Omental fat pad (tissue), 4 donors: ENCODE measurements around the gene MACROD2. TPM values are rescaled to one million over a fixed set of nuclear protein-coding genes. Genes with fewer than 3 reads are reported as not detected.
"Not testable (repeated sequence)": the region's sequence is repeated elsewhere in the genome, so short reads cannot be mapped to it uniquely, and the experiment has no call there.

Experiments used
- ATAC-seq: fragments of 150-250 bp; one replicate; pipeline ENCODE4 v1.9.1; 2016; ENCODE audit warnings: mild to moderate bottlenecking, moderate library complexity; ENCODE audit not compliant: low FRiP score
- DNase-seq: peaks from one replicate; pipeline ENCODE4 v3.0.0-alpha.2; 2019; ENCODE audit warnings: low spot score
- CTCF ChIP-seq, 3 donors: fragments of 450-650 bp; IDR thresholded peaks; one replicate each; pipeline ENCODE4 v1.5.1; 2016 to 2017; ENCODE audit warnings: antibody characterized with exemption in 3 of 3, mild to moderate bottlenecking in 3 of 3, moderate library complexity in 2 of 3
- total RNA-seq, 4 donors: library from RNA; depleted of rRNA; stranded (reverse); fragments of >200 nt; gene quantifications; one replicate each; pipeline ENCODE4 v1.1.0, GENCODE V29; 2016

The MACROD2 gene
- total RNA-seq, 4 donors from 2014 or later = 6.8 to 54.1 (median 7.4) TPM

GRCh38 chr20:13991311-13991710, 4.0 kb upstream of the MACROD2 start:
- no peak for DNase-seq
- ATAC-seq = no peak
- no peak for TF ChIP-seq CTCF (IDR thresholded peaks at IDR 0.05)

- ATAC-seq, DNase-seq: not testable (repeated sequence)
Observed at GRCh38 chr20:13991955-13992354, 3.4 kb upstream of the MACROD2 start.

- no peak for DNase-seq
- ATAC-seq = peak; percentile 65
Observed at GRCh38 chr20:13995841-13996240, 525 bp downstream of the MACROD2 start.

GRCh38 chr20:13996265-13996664, 949 bp downstream of the MACROD2 start:
- TF ChIP-seq CTCF (IDR thresholded peaks at IDR 0.05) = no peak
- ATAC-seq (no peak), DNase-seq (no peak)

More at GRCh38 chr20:13995841-13996240, 525 bp downstream of the MACROD2 start:
- no peak for TF ChIP-seq CTCF (IDR thresholded peaks at IDR 0.05)

- no peak for TF ChIP-seq CTCF (IDR thresholded peaks at IDR 0.05)
- DNase-seq (no peak), ATAC-seq (no peak)
Observed at GRCh38 chr20:14000917-14001316, 5.6 kb downstream of the MACROD2 start.

GRCh38 chr20:14005996-14006395, 10.7 kb downstream of the MACROD2 start:
- no peak for TF ChIP-seq CTCF (IDR thresholded peaks at IDR 0.05)
- no peak for ATAC-seq
- no peak for DNase-seq

GRCh38 chr20:14009208-14009607, 13.9 kb downstream of the MACROD2 start:
- ATAC-seq = no peak
- no peak for TF ChIP-seq CTCF (IDR thresholded peaks at IDR 0.05)

GRCh38 chr20:14012671-14013070, 17.4 kb downstream of the MACROD2 start:
- TF ChIP-seq CTCF (IDR thresholded peaks at IDR 0.05) = no peak
- DNase-seq (no peak), ATAC-seq (no peak)

More at GRCh38 chr20:14009208-14009607, 13.9 kb downstream of the MACROD2 start:
- no peak for DNase-seq
